ENCODE measurements around the gene SNX3. TPM values are rescaled to one million over a fixed set of nuclear protein-coding genes. Genes with fewer than 3 reads are reported as not detected.

The SNX3 gene
- total RNA-seq, 2 experiments from 2014 or later: 39.8 to 40.8 TPM

- no peak for DNase-seq
Observed at GRCh38 chr6:108195209-108195608, 65.6 kb downstream of the SNX3 start.

GRCh38 chr6:108194503-108194902, 66.3 kb downstream of the SNX3 start:
- Histone ChIP-seq H3K36me3 (ENCODE audit: insufficient read depth, low read length) (no peaks in the 10 kb centered on the region), H3K9me3 (ENCODE audit: control insufficient read depth in 1 of 2, insufficient read depth in 1 of 2, low read length in 2 of 2) (no peaks in the 10 kb centered on the region), H3K4me1 (ENCODE audit: insufficient read depth, low read length) (no peaks in the 10 kb centered on the region), H3K4me3 (ENCODE audit: low read length) (no peak overlapping the region), H3K27me3 (ENCODE audit: control insufficient read depth in 1 of 2, insufficient read depth in 2 of 2, low read length in 2 of 2) (peaks cover 0 to 4% of the 10 kb centered on the region in 2 experiments), H3K27ac (ENCODE audit: low read depth in 1 of 2, low read length in 2 of 2) (no peak overlapping the region)
- Mint-ChIP-seq H3K9me3 (no peaks in the 10 kb centered on the region), H3K36me3 (ENCODE audit: low read depth) (no peaks in the 10 kb centered on the region), H3K27ac (no peak overlapping the region), H3K4me3 (no peak overlapping the region), H3K4me1 (ENCODE audit: low read depth) (no peaks in the 10 kb centered on the region), H3K27me3 (peaks cover 6% of the 10 kb centered on the region)
- ChIA-PET POLR2A (no interaction called here), CTCF (no interaction called here)
- intact Hi-C loops (cut with DNase I, micrococcal nuclease): no loop called here
- ATAC-seq (ENCODE audit: poor library complexity) (no peak), DNase-seq (no peak)
- TF ChIP-seq CTCF (IDR thresholded peaks at IDR 0.05): no peak

More at GRCh38 chr6:108195209-108195608, 65.6 kb downstream of the SNX3 start:
- Histone ChIP-seq H3K4me1 (ENCODE audit: insufficient read depth, low read length) (no peaks in the 10 kb centered on the region), H3K27me3 (ENCODE audit: control insufficient read depth in 1 of 2, insufficient read depth in 2 of 2, low read length in 2 of 2) (peaks cover 0 to 2% of the 10 kb centered on the region in 2 experiments), H3K27ac (ENCODE audit: low read depth in 1 of 2, low read length in 2 of 2) (no peak overlapping the region), H3K4me3 (ENCODE audit: low read length) (no peak overlapping the region), H3K9me3 (ENCODE audit: control insufficient read depth in 1 of 2, insufficient read depth in 1 of 2, low read length in 2 of 2) (no peaks in the 10 kb centered on the region), H3K36me3 (ENCODE audit: insufficient read depth, low read length) (no peaks in the 10 kb centered on the region)
- ATAC-seq (ENCODE audit: poor library complexity): no peak
- ChIA-PET CTCF (no interaction called here), POLR2A (no interaction called here)
- no peaks in the 10 kb centered on the region for H3K9me3 Mint-ChIP-seq
- H3K27ac Mint-ChIP-seq: no peak overlapping the region
- H3K4me3 Mint-ChIP-seq: no peak overlapping the region
- H3K36me3 Mint-ChIP-seq (ENCODE audit: low read depth): no peaks in the 10 kb centered on the region
- intact Hi-C loops (cut with DNase I, micrococcal nuclease): no loop called here
- TF ChIP-seq CTCF (IDR thresholded peaks at IDR 0.05): no peak
- peaks cover 5% of the 10 kb centered on the region for H3K27me3 Mint-ChIP-seq
- H3K4me1 Mint-ChIP-seq (ENCODE audit: low read depth): no peaks in the 10 kb centered on the region

GRCh38 chr6:108193835-108194234, 67.0 kb downstream of the SNX3 start:
- Histone ChIP-seq H3K36me3 (ENCODE audit: insufficient read depth, low read length) (no peaks in the 10 kb centered on the region), H3K4me3 (ENCODE audit: low read length) (no peak overlapping the region), H3K27ac (ENCODE audit: low read depth in 1 of 2, low read length in 2 of 2) (no peak overlapping the region), H3K27me3 (ENCODE audit: control insufficient read depth in 1 of 2, insufficient read depth in 2 of 2, low read length in 2 of 2) (peaks cover 0 to 4% of the 10 kb centered on the region in 2 experiments), H3K4me1 (ENCODE audit: insufficient read depth, low read length) (no peaks in the 10 kb centered on the region), H3K9me3 (ENCODE audit: control insufficient read depth in 1 of 2, insufficient read depth in 1 of 2, low read length in 2 of 2) (no peaks in the 10 kb centered on the region)
- H3K4me3 Mint-ChIP-seq: no peak overlapping the region
- POLR2A ChIA-PET: no interaction called here
- peaks cover 13% of the 10 kb centered on the region for H3K27me3 Mint-ChIP-seq
- H3K27ac Mint-ChIP-seq: no peak overlapping the region
- no peak for DNase-seq
- no peak for TF ChIP-seq CTCF (IDR thresholded peaks at IDR 0.05)
- intact Hi-C loops (cut with DNase I, micrococcal nuclease): no loop called here
- CTCF ChIA-PET: no interaction called here
- H3K36me3 Mint-ChIP-seq (ENCODE audit: low read depth): no peaks in the 10 kb centered on the region
- no peaks in the 10 kb centered on the region for H3K9me3 Mint-ChIP-seq
- H3K4me1 Mint-ChIP-seq (ENCODE audit: low read depth): no peaks in the 10 kb centered on the region
- ATAC-seq (ENCODE audit: poor library complexity): no peak
